GM13976 (cell line): Measurements from ENCODE around the gene NLRP7.
"Not testable (repeated sequence)": the region's sequence is repeated elsewhere in the genome, so short reads cannot be mapped to it uniquely, and the experiment has no call there.

Source experiments
- DNase-seq: peaks from one replicate; pipeline ENCODE4 v3.0.0; 2012; ENCODE audit warnings: low spot score
- in situ Hi-C: fragments of 300-500 bp; cut with MboI; formaldehyde crosslinking; loops from one replicate; pipeline ENCODE4 v1.12.0; 2022; ENCODE audit warnings: low sequenced_read_pairs, mixed read lengths, inconsistent platforms; ENCODE audit not compliant: unreplicated experiment
- TF ChIP-seq, protein P1 (sequence below): IDR thresholded peaks from 2 replicates; pipeline ENCODE4 v1.5.1; 2012; ENCODE audit warnings: borderline replicate concordance, mild to moderate bottlenecking; ENCODE audit not compliant: insufficient read depth; ENCODE audit errors: extremely low read depth, missing control alignments, control extremely low read depth

Gene NLRP7

DNA sequence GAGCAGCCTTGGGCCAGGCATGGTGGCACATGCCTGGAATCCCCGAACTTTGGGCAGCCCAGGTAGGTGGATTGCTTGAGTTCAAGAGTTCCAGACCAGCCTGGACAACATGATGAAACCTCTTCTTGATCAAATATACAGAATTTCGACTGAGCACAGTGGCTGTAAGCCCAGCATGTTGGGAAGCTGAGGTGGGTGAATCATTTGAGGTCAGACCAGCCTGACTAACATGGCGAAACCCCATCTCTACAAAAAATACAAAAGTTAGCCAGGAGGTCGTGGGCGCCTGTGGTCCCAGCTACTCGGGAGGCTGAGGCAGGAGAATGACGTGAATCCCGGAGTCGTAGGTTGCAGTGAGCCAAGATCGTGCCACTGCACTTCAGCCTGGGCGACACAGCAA lies 8.0 kb upstream of the NLRP7 start:
- no peak for DNase-seq
- TF ChIP-seq, protein P1, sequence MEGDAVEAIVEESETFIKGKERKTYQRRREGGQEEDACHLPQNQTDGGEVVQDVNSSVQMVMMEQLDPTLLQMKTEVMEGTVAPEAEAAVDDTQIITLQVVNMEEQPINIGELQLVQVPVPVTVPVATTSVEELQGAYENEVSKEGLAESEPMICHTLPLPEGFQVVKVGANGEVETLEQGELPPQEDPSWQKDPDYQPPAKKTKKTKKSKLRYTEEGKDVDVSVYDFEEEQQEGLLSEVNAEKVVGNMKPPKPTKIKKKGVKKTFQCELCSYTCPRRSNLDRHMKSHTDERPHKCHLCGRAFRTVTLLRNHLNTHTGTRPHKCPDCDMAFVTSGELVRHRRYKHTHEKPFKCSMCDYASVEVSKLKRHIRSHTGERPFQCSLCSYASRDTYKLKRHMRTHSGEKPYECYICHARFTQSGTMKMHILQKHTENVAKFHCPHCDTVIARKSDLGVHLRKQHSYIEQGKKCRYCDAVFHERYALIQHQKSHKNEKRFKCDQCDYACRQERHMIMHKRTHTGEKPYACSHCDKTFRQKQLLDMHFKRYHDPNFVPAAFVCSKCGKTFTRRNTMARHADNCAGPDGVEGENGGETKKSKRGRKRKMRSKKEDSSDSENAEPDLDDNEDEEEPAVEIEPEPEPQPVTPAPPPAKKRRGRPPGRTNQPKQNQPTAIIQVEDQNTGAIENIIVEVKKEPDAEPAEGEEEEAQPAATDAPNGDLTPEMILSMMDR: no peak
- in situ Hi-C loops: no loop called here

GRCh38 chr19:54953345-54953713 lies 6.0 kb upstream of the NLRP7 start:
- DNase-seq, in situ Hi-C loops: not testable (repeated sequence)

DNA sequence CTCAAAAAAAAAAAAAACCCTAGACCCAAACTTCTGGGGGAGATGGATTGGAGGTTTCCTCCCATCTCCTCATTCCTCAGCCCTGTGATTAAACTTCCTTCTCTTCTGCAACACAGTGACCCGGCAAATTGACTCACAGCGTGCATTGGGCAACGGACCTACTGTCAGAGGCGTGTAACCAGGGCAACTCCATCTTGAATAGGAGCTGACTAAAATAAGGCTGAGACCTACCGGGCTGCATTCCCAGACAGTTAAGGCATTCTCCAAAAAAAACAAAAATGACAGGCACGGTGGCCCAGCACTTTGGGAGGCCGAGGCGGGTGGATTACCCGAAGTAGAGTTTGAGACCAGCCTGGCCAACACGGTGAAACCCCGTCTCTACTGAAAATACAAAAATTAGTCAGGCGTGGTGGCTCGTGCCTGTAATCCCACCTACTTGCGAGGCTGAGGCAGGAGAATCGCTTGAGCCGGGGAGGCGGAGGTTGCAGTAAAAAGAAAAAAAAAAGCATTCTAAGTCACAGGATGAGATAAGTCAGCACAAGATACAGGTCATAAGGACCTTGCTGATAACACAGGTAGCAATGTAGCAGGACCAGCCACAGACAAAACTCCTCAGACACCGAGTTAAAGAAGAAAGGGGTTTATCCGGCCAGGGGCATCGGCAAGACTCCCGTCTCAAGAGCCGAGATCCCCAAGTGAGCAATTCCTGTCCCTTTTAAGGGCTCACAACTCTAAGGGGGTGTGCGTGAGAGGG lies 5.4 kb upstream of the NLRP7 start:
- TF ChIP-seq, protein P1: no peak
- in situ Hi-C loops: no loop called here
- no peak for DNase-seq

DNA sequence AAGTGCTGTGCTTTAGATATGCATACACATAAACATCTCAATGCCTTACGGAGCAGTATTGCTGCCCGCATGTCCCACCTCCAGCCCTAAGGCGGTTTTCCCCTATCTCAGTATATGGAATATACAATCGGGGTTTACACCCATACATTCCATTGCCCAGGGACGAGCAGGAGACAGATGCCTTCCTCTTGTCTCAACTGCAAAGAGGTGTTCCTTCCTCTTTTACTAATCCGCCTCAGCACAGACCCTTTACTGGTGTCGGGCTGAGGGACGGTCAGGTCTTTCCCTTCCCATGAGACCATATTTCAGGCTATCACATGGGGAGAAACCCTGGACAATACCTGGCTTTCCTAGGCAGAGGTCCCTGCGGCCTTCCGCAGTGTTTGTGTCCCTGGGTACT lies 3.2 kb upstream of the NLRP7 start:
- in situ Hi-C loops, DNase-seq: not testable (repeated sequence)

GRCh38 chr19:54949412-54949811 lies 2.1 kb upstream of the NLRP7 start:
- TF ChIP-seq, protein P1: no peak
- peak; percentile 67 for DNase-seq
- in situ Hi-C loops: no loop called here

DNA sequence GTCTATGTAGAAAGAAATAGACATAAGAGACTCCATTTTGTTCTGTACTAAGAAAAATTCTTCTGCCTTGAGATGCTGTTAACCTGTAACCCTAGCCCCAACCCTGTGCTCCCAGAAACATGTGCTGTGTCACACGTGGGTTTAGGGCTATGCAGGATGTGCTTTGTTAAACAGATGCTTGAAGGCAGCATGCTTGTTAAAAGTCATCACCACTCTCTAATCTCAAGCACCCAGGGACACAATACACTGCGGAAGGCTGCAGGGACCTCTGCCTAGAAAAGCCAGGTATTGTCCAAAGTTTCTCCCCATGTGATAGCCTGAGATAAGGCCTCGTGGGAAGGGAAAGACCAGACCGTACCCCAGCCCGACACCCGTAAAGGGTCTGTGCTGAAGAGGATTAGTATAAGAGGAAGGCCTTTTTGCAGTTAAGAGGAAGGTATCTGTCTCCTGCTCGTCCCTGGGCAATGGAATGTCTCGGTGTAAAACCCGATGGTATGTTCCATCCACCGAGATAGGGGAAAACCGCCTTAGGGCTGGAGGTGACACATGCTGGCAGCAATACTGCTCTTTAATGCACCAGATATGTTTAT lies 3.5 kb downstream of the NLRP7 start:
- DNase-seq, in situ Hi-C loops: not testable (repeated sequence)

DNA sequence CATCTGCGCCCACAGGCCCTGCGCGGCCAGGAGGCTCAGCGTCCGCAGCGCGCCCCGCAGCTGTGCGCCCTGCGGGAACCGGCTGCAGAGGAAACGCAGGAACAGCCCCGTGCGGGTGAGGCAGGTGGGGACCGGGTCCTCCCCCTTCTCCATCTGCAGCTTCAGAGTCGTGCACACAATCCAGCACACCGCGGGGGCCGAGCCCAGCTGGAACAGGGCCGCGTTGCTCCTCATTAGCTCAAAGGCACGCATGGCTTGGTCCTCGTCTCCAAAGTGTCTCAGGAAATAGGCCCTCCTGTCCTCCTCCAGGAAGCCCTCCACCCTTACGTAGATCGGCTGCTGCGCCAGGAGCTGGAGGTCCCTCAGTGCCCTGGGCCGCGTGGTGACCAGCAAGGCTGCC lies 7.8 kb downstream of the NLRP7 start:
- in situ Hi-C loops, DNase-seq: not testable (repeated sequence)

DNA sequence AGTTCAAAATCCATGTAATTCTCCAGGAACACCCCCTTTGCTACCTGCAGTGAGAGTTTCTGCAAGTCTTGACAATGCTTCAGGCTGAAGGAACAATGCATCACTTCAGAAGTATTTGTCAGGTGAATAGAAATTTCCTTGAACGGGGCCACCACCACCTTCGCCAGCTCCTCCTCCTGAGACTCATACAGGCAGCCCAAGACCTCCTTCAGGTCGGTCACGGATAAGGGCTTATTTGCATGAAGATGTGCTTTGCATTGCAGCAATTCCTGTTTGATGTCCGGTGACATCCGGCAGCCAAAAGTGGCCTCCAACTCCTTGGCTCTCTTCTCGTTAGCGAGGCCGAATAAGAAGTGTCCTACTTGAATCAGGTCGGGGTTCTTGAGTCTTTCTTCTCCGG lies 8.4 kb downstream of the NLRP7 start:
- DNase-seq: no peak
- TF ChIP-seq, protein P1: no peak
- in situ Hi-C loops: no loop called here

DNA sequence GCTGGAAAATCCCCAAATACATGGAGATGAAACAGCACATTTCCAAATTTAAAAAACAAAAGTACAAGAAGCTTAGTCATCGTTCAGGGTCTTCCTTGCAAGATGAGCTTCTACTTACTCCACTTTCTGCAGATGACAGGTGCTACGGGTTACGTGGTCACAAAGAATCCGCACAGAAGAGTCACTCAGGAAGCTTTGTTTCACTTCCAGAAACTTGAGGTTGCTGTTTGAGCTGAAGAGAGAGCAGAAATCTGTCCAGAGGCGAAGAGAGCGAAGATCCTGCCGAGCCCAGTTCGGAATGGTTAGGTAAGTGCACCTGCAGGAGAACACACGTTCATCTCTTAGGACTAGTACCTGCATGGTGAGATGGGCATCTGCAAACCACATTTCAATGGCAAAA lies 9.4 kb downstream of the NLRP7 start:
- in situ Hi-C loops: no loop called here
- peak; percentile 75 for DNase-seq
- TF ChIP-seq, protein P1: no peak
